Measurements from ENCODE around the gene RCVRN.

The RCVRN gene

GRCh38 chr17:9859781-9860180, 45.3 kb downstream of the RCVRN start:
- no peak for DNase-seq (ENCODE audit: low read depth in 2 of 2, low spot score in 1 of 2)

- DNase-seq (ENCODE audit: low read depth in 2 of 2, low spot score in 1 of 2) = no peak
Measured at GRCh38 chr17:9855036-9855435, 50.0 kb downstream of the RCVRN start.

- DNase-seq (ENCODE audit: low read depth in 2 of 2, low spot score in 1 of 2) = no peak
Measured at GRCh38 chr17:9854255-9854654, 50.8 kb downstream of the RCVRN start.

GRCh38 chr17:9850151-9850550, 54.9 kb downstream of the RCVRN start:
- DNase-seq (ENCODE audit: low read depth in 2 of 2, low spot score in 1 of 2) = no peak

Measured in stimulated activated CD8-positive, alpha-beta memory T cell treated with anti-CD3 and anti-CD28 coated beads, Interleukin-4, amount 100 ng/mL, for 1 hour (primary cell).